HCT116 (cell line): ENCODE results near the gene CIDEA. TPM values are rescaled to one million over a fixed set of nuclear protein-coding genes. Genes with fewer than 3 reads are reported as not detected.

Experiments used
- ATAC-seq: fragments of 200-7000 bp; cut with Tn5 transposase; 2 replicates; pipeline ENCODE4 v1.9.1; 2020; ENCODE audit warnings: mild to moderate bottlenecking, moderate library complexity
- BruUV-seq: library from RNA; stranded (reverse); fragments of 400-500 nt; replicated peaks from 2 replicates; lab custom pipeline; 2021; lab: Mats Ljungman, UMichigan
- CTCF ChIA-PET: fragments of 300-600 bp; sonication (Branson Sonifier 250); formaldehyde crosslinking; loops from one replicate; lab custom pipeline; 2021; ENCODE audit warnings: antibody characterized with exemption; lab: Charles Lee
- POLR2A ChIA-PET: fragments of 300-600, 350-600 bp; sonication (Branson Sonifier 250); formaldehyde crosslinking; loops from one replicate; lab custom pipeline; 2021; ENCODE audit warnings: antibody characterized with exemption; lab: Charles Lee
- RAD21 ChIA-PET, 2 experiments: fragments of 300-600 bp; sonication (Branson Sonifier 250); formaldehyde crosslinking; loops; one replicate each; lab custom pipeline; 2023; ENCODE audit warnings: low total read pairs in 2 of 2; ENCODE audit not compliant: uncharacterized antibody in 2 of 2, unreplicated experiment in 2 of 2, low non-redundant PET in 1 of 2; lab: Charles Lee
- DNase-seq: peaks from one replicate; pipeline ENCODE4 v3.0.0-alpha.2; 2010; ENCODE audit warnings: low read depth, low spot score
- H2AFZ ChIP-seq: fragments of 200-600 bp; shearing (Covaris generic), sonication (generic); 2 replicates; pipeline ENCODE4 v1.6.1; 2017; ENCODE audit warnings: low read depth, mixed run types, mixed read lengths, antibody characterized with exemption, low read length; ENCODE audit not compliant: poor library complexity, severe bottlenecking
- H3K27ac ChIP-seq: 2 replicates; pipeline ENCODE4 v1.5.1; 2012; ENCODE audit warnings: low read depth, low read length
- H3K27me3 ChIP-seq: fragments of 200-600 bp; sonication (generic); 2 replicates; pipeline ENCODE4 v1.6.1; 2016; ENCODE audit warnings: mixed run types, low read length, mixed read lengths; ENCODE audit not compliant: insufficient read depth
- H3K36me3 ChIP-seq, 2 experiments: fragments of 200-500 bp in 1 of 2; fragments of 200-600 bp in 1 of 2; sonication (Bioruptor generic) in 1 of 2; sonication (generic) in 1 of 2; 2 replicates each; pipeline versions ENCODE4 v1.5.1 to v1.6.1; 2014 to 2016; ENCODE audit warnings: low read length in 2 of 2, inconsistent platforms in 1 of 2, mixed read lengths in 1 of 2, mixed run types in 1 of 2; ENCODE audit not compliant: insufficient read depth in 2 of 2, control insufficient read depth in 1 of 2
- H3K4me1 ChIP-seq, 2 experiments: fragments of 200-600 bp in 1 of 2; sonication (generic) in 1 of 2; 2 replicates each; pipeline versions ENCODE4 v1.5.1 to v1.6.1; 2012 to 2017; ENCODE audit warnings: low read length in 2 of 2, inconsistent platforms in 1 of 2, mild to moderate bottlenecking in 1 of 2, mixed read lengths in 1 of 2, mixed run types in 1 of 2, moderate library complexity in 1 of 2; ENCODE audit not compliant: insufficient read depth in 2 of 2, control insufficient read depth in 1 of 2
- H3K4me2 ChIP-seq: fragments of 200-600 bp; sonication (generic); 2 replicates; pipeline ENCODE4 v1.6.1; 2017; ENCODE audit warnings: mixed run types, low read length, mixed read lengths
- H3K4me3 ChIP-seq, 2 experiments: fragments of 200-600 bp in 1 of 2; sonication (generic) in 1 of 2; replicated peaks in 1 of 2; 2 replicates each; pipeline ENCODE4 v1.5.1; 2011 to 2016; ENCODE audit warnings: low read length in 2 of 2, control low read depth in 1 of 2, low read depth in 1 of 2, mild to moderate bottlenecking in 1 of 2, mixed read lengths in 1 of 2, mixed run types in 1 of 2
- H3K79me2 ChIP-seq: fragments of 200-600 bp; sonication (generic); 2 replicates; pipeline ENCODE4 v1.6.1; 2017; ENCODE audit warnings: mild to moderate bottlenecking, mixed run types, low read length, moderate library complexity, mixed read lengths; ENCODE audit not compliant: insufficient read depth
- H3K9ac ChIP-seq: fragments of 200-600 bp; sonication (generic); 2 replicates; pipeline ENCODE4 v1.6.1; 2016; ENCODE audit warnings: low read length, mixed read lengths
- H3K9me2 ChIP-seq: fragments of 200-600 bp; sonication (generic), shearing (Covaris generic); 2 replicates; pipeline ENCODE4 v1.6.1; 2017; ENCODE audit warnings: mixed run types, mild to moderate bottlenecking, moderate library complexity; ENCODE audit not compliant: insufficient read depth
- H3K9me3 ChIP-seq, 2 experiments: fragments of 200-500 bp in 1 of 2; fragments of 200-600 bp in 1 of 2; sonication (Bioruptor generic) in 1 of 2; sonication (generic) in 1 of 2; 2 replicates each; pipeline ENCODE4 v1.6.1; 2014 to 2017; ENCODE audit warnings: low read length in 2 of 2, mixed read lengths in 2 of 2, inconsistent platforms in 1 of 2, low read depth in 1 of 2, mild to moderate bottlenecking in 1 of 2, mixed run types in 1 of 2, moderate library complexity in 1 of 2; ENCODE audit not compliant: control insufficient read depth in 1 of 2, insufficient read depth in 1 of 2
- H4K20me1 ChIP-seq: fragments of 200-600 bp; sonication (generic), shearing (Covaris generic); 2 replicates; pipeline ENCODE4 v1.6.1; 2017; ENCODE audit warnings: mixed run types, mild to moderate bottlenecking, moderate library complexity; ENCODE audit not compliant: insufficient read depth
- CEBPB ChIP-seq: IDR thresholded peaks from 2 replicates; pipeline ENCODE4 v1.6.1; 2012; ENCODE audit warnings: low read depth
- EGR1 ChIP-seq: IDR thresholded peaks from 2 replicates; pipeline ENCODE4 v1.6.1; 2012; ENCODE audit warnings: low read depth
- ELF1 ChIP-seq: IDR thresholded peaks from 2 replicates; pipeline ENCODE4 v1.6.1; 2012; ENCODE audit warnings: low read depth, borderline replicate concordance
- FOSL1 ChIP-seq: IDR thresholded peaks from 2 replicates; pipeline ENCODE4 v1.6.1; 2012; ENCODE audit warnings: low read depth
- JUND ChIP-seq: IDR thresholded peaks from 2 replicates; pipeline ENCODE4 v1.6.1; 2012
- POLR2A ChIP-seq: IDR thresholded peaks from 2 replicates; pipeline ENCODE4 v1.7.0; 2011; ENCODE audit warnings: borderline replicate concordance; ENCODE audit not compliant: insufficient read depth, insufficient read length; ENCODE audit errors: extremely low read depth
- POLR2AphosphoS5 ChIP-seq: IDR thresholded peaks from 2 replicates; pipeline ENCODE4 v1.6.1; 2011; ENCODE audit warnings: mild to moderate bottlenecking, low read depth, low read length, moderate library complexity
- SIN3A ChIP-seq: IDR thresholded peaks from 2 replicates; pipeline ENCODE4 v1.6.1; 2012; ENCODE audit warnings: low read depth
- YY1 ChIP-seq: IDR thresholded peaks from 2 replicates; pipeline ENCODE4 v1.6.1; 2011; ENCODE audit warnings: low read length, low read depth, moderate library complexity, mild to moderate bottlenecking; ENCODE audit not compliant: insufficient replicate concordance; ENCODE audit errors: extremely low read depth
- ZFX ChIP-seq: fragments of 450-650 bp; IDR thresholded peaks from 2 replicates; pipeline ENCODE4 v1.6.1; 2017
- intact Hi-C: fragments of 100-400 bp; cut with micrococcal nuclease; formaldehyde crosslinking; loops from 2 replicates; pipeline ENCODE4 v1.10.0; 2022
- total RNA-seq: library from RNA; stranded (reverse); gene quantifications from one replicate; pipeline ENCODE4 v1.2.1, GENCODE V29; 2021; ENCODE audit not compliant: unreplicated experiment
- TF ChIP-seq, protein P1 (sequence below): IDR thresholded peaks from 2 replicates; pipeline ENCODE4 v1.6.1; 2012

CIDEA gene
- total RNA-seq, 1 experiment from 2014 or later, result not detected

- CTCF ChIA-PET, result no interaction called here
- TF ChIP-seq POLR2AphosphoS5, result peak; percentile 85
- TF ChIP-seq EGR1, result peak; percentile 63
- TF ChIP-seq YY1, result peak; percentile 16
- TF ChIP-seq ZFX, result peak; percentile 68
- no peak for TF ChIP-seq JUND
- no peak for TF ChIP-seq CEBPB
- TF ChIP-seq FOSL1, result no peak
- TF ChIP-seq POLR2A, result peak; percentile 73
- TF ChIP-seq ELF1, result no peak
- TF ChIP-seq, protein P1, sequence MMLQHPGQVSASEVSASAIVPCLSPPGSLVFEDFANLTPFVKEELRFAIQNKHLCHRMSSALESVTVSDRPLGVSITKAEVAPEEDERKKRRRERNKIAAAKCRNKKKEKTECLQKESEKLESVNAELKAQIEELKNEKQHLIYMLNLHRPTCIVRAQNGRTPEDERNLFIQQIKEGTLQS, result no peak
- TF ChIP-seq SIN3A, result no peak
- no peak within 1 kb of the TSS for H2AFZ ChIP-seq
- intact Hi-C loops, result no loop called here
- H3K27ac ChIP-seq, result peak within 1 kb of the TSS; percentile 94
- peak within 1 kb of the TSS; percentile 90 for H3K4me2 ChIP-seq
- H3K27me3 ChIP-seq, result no peaks in the 10 kb centered on the region
- ATAC-seq (peak; percentile 86), DNase-seq (no peak)
- no peaks in the 10 kb centered on the region; the same call in 1 of the 2 replicates for H4K20me1 ChIP-seq
- peak within 1 kb of the TSS; percentile 92 for H3K9ac ChIP-seq
- no TSS peak for BruUV-seq
- H3K9me2 ChIP-seq, result no peaks in the 10 kb centered on the region
- POLR2A ChIA-PET, result interaction anchor here (1.0 to 1.9 kb wide), 3 partner anchors 12 to 69 kb away, joined by 3 to 4 read pairs (median 3); partner anchors contain the start of gene AFG3L2
- H3K4me1 ChIP-seq, result peaks cover 13 to 19% of the 10 kb centered on the region in 2 experiments
- H3K79me2 ChIP-seq, result peaks cover 40% of the 10 kb centered on the region
- RAD21 ChIA-PET, result no interaction called here
- H3K36me3 ChIP-seq, result peaks cover 11 to 28% of the 10 kb centered on the region in 2 experiments
- H3K9me3 ChIP-seq, result peaks cover 0 to 5% of the 10 kb centered on the region in 2 experiments; a peak in 1 of 4 replicates
- H3K4me3 ChIP-seq, result peak within 1 kb of the TSS; percentile 73 to 91
Observed at GRCh38 chr18:12307701-12308385, 53.7 kb downstream of the CIDEA start, which contains the start of gene TUBB6. Gene TUBB6 (plus strand): TSS chr18:12308241. CDS start chr18:12308293, 52 bp downstream.
